ENCODE data around the gene SPINK8.

- TF ChIP-seq CTCF (IDR thresholded peaks at IDR 0.05) (no peak), POLR2A (IDR thresholded peaks at IDR 0.05) (no peak)
These were observed 65.0 kb downstream of the SPINK8 start for GRCh38 chr3:48268381-48268935.

All from ovary (tissue), 3 donors.